Fibroblast of skin of scalp (primary cell): ENCODE data around the gene LACTB.
"Not testable (repeated sequence)": the region's sequence is repeated elsewhere in the genome, so short reads cannot be mapped to it uniquely, and the experiment has no call there.

Experiments used
- DNase-seq: peaks from one replicate; pipeline ENCODE4 v3.0.0-alpha.2; 2013

The LACTB gene

DNA sequence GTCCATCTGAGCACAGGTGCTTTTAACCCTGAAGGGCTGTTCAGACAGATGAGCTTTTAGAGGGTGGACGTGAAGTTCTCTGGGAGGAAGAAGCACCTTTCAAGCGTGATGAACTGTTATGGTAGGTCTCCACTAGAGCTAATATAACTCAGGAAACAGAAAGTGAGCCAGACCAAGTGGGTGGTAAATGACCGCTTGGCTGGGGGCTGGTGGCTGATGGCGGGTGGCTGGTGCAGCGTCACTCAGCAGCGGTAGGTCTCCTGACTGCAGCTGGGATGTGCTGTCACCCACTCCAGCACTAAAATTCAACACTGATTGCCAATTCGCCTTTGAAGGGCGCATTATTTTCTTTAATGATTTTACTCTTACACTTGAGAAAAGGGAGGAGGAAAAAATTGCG is 31.2 kb upstream of the LACTB start:
- no peak for DNase-seq

GRCh38 chr15:63090887-63091286 is 30.8 kb upstream of the LACTB start:
- DNase-seq: no peak

DNA sequence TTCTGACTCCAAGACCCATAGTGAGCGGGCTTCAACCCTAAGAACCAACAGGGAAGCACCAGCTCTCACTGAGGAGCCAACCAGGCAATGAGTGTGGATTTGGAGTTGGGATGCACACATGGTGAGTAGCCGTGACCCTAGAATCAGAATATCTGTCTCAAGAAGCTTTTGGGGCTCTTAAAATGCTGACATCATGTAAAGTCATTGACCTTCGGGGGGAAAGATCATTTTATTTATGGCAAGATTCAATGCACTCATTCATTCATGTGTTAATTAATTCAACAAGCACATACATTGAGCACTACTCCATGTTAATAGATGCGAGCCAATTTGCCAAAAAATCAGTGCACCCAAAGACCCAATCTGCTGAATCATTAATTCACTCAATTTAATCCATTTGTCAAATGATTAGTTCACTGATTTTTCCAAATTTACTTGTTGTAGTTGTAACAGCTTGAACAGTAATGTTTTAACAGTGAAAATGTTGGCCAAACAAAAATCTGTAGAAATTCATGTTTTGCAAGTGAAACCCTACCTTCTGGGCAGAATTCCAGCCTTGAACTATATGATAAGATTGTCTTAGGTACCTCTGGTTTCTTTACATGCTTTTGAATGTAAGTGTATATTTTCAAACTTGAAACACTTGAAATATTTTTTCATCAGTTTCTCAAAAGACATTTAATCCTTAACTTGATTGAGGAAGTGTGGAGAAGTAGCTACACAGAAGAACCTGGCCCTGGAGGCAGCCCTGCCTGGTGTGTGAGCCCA is 29.8 kb upstream of the LACTB start:
- DNase-seq: no peak

- DNase-seq: peak; percentile 72
These were observed 28.0 kb upstream of the LACTB start for GRCh38 chr15:63093486-63094205.

DNA sequence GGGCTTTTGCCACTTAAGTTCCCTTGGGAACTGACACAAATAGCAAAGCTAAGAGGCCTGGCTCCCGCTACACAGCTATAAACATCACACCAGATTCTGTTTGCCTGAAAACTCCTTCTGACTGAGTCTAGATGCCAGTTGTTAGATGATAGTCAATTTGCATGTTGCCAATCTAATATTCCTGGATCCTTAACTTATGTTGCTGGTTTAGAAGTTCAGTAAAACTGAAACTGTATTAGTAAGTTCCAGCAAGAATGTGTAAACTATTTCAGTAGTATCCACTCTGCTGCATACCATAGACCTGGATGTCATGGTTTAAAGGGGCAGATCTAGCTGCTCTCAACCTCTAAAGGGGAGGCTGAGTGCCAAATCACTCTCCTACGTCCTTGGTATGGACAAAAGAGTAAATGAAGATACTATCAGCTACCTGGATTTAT is 27.1 kb upstream of the LACTB start:
- DNase-seq: peak; percentile 80

DNA sequence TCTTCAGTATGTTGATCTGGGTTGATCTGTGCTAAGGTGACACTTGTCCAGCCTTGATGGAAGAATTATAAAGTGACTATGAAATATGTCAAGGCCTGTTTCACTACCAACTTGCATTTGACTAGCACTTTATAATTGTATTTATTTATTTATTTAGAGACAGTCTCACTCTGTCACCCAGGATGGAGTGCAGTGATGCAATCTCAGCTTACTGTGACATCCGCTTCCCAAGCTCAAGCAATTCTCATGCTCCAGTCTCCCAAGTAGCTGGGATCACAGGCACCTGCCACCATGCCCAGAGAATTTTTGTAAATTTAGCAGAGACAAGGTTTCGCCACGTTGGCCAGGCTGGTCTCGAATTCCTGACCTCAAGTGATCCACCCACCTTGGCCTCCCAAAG is 25.5 kb upstream of the LACTB start:
- no peak for DNase-seq

GRCh38 chr15:63098901-63099300 is 22.8 kb upstream of the LACTB start:
- not testable (repeated sequence) for DNase-seq

GRCh38 chr15:63099581-63099980 is 22.1 kb upstream of the LACTB start:
- DNase-seq: not testable (repeated sequence)

- no peak for DNase-seq
These were observed 18.2 kb upstream of the LACTB start for GRCh38 chr15:63103416-63103815.

GRCh38 chr15:63104727-63105126 is 16.9 kb upstream of the LACTB start:
- DNase-seq: peak; percentile 73

DNA sequence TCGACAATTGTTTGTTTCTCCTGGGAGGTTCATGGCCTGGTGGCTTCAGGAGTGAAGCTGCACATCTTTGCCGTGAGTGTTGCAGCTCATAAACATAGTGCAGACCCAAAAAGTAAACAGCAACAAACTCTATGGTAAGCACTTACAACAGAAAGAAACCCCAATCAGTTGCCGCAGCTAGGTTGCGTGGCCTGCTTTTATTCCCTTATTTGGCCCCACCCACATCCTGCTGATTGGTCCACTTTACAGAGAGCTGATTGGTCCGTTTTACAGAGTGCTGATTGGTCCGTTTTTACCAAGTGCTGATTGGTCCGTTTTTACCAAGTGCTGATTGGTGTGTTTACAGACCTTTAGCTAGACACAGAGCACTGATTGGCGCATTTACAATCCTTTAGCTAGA is 16.3 kb upstream of the LACTB start:
- DNase-seq: not testable (repeated sequence)

GRCh38 chr15:63107895-63108546 is 13.6 kb upstream of the LACTB start:
- DNase-seq: peak; percentile 100

DNA sequence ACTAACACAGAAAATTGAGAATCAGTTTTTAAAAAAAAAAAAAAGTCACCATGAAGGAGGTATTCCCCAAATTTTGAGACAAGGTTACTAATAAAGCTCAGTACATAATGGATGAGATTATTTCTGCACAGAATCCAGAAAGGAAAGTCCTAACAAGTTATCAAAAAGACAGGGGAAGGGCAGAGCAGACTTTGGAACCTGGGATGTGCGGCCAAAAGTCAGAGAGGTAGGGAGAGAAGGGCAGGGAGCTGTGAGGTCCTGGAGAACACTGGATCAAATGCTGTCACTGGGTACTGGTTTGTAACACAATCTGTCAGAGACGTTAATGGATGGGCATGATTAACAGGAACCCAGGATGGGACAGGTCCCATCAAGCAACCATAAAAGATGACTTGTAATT is 12.2 kb upstream of the LACTB start:
- no peak for DNase-seq

- no peak for DNase-seq
These were observed 11.7 kb upstream of the LACTB start for GRCh38 chr15:63109920-63110319.

DNA sequence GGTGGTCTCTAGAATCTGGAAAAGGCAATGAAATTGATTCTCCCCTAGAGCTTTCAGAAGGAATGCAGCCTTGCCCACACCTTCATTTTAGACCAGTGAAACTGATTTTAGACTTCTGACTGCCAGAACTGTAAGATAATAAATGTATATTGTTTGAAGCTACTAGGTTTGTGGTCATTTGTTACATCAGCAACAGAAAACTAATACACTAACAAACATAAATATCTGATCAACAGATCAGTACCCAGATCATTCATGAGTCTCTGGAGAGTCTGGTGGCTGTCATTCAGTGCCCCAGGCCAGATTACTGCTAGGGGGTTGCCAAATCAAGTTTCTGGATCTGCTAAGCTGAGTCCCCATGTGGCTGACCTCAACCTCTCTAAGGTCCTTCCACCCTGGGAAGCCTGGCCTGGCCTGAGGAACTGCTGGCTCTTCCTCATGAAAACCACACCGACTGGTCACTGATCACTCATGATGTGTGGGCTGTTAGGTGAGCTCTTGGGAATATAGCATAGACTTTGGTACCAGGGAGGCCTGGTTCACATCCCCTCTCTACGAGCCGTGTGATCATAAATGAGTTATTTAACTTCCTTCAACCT is 11.1 kb upstream of the LACTB start:
- DNase-seq: no peak

DNA sequence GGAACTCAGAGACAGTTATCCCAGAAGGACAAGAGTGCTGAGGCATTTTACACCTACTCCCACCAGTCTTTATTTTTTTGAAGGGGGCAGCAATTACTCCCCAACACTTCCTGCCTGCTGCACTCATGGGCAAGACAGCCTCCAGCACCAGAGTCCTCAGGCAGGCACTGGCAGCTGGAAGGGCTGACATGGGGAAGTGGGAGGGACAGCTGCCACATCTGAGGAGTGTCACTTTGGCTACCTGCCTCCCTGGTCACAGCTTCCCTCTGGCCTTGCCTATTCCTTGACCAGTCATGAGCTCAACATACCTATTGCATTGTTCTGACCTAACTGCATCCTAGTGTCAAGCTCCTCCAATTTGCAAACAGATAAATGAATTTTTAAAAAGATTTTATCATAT is 10.2 kb upstream of the LACTB start:
- no peak for DNase-seq

DNA sequence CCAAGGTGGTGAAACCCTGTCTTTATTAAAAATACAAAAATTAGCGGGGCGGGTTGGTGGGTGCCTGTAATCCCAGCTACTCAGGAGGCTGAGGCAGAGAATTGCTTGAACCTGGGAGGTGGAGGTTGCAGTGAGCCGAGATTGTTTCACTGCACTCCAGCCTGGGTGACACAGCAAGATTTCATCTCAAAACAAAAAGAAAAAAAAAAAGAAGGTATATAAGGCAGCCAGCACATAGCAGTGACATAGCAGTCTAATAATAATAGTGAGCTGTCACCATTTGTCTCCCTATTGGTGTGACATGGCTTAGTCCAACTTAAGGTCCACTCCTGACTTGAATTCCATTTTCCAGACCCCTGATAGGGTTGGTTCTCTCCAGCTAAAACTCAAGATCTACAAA is 8.8 kb upstream of the LACTB start:
- peak; percentile 26 for DNase-seq

- DNase-seq: peak; percentile 19
These were observed 7.2 kb upstream of the LACTB start for GRCh38 chr15:63114465-63114864.

GRCh38 chr15:63118854-63119253 is 2.8 kb upstream of the LACTB start:
- DNase-seq: no peak

DNA sequence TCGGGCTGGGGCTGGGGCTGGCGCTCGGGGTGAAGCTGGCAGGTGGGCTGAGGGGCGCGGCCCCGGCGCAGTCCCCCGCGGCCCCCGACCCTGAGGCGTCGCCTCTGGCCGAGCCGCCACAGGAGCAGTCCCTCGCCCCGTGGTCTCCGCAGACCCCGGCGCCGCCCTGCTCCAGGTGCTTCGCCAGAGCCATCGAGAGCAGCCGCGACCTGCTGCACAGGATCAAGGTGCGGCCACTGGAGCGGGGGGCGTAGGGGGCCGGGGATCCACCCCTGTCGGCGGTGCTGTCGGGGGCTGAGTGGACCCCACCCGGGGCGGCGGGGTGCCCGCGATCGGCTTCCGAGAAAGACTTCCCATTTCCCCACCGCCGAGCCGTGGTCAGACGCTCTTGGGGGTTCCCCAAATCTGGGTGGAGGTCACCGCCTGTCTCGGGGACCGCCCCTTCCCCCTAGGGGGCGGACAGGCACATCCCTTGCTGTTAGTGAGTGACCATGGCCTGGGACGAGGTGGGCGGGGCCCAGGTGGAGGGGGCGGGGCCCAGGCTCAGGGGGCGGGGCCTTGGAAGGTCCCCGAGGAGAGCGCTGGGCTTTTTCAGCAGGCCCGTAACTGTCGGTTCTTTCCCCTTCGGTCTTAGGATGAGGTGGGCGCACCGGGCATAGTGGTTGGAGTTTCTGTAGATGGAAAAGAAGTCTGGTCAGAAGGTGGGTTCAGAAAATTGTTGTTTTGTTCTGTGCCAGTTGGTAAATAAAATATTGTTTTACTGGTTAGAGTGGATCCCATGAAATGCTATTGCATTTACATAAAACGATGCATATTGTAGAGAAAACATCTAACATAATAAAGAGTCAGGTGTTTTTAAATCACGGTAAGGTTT is 578 bp downstream of the LACTB start:
- DNase-seq: peak; percentile 73

GRCh38 chr15:63124506-63124905 is 2.8 kb downstream of the LACTB start:
- DNase-seq: no peak

DNA sequence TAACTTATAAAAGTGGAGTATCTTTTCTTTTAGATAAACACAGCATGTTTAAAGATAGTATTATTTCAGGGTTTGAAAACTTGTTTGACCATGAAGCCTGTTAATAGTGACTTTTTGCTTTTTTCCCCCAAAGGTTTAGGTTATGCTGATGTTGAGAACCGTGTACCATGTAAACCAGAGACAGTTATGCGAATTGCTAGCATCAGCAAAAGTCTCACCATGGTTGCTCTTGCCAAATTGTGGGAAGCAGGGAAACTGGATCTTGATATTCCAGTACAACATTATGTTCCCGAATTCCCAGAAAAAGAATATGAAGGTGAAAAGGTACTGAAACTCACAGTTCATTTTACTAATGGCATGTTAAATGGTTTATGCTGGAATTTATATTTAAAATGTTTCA is 5.1 kb downstream of the LACTB start:
- DNase-seq: no peak
